BLaER1 treated with 17β-estradiol and CSF1 and Interleukin-3, amounts not matched to agents 10 nM and 100 nM (cell line): ENCODE results near the gene CDK6.

Experiments used
- H3K27ac ChIP-seq, 11 experiments: shearing (Covaris generic); formaldehyde crosslinking; 2 replicates each; pipeline ENCODE4 v1.8.1; 2022
- H3K27me3 ChIP-seq, 11 experiments: shearing (Covaris generic); formaldehyde crosslinking; 2 replicates each; pipeline ENCODE4 v1.8.1; 2022
- H3K36me3 ChIP-seq, 11 experiments: shearing (Covaris generic); formaldehyde crosslinking; 2 replicates each; pipeline ENCODE4 v1.8.1; 2022
- H3K4me1 ChIP-seq, 10 experiments: shearing (Covaris generic); formaldehyde crosslinking; 2 replicates each; pipeline ENCODE4 v1.8.1; 2022
- H3K4me2 ChIP-seq, 11 experiments: shearing (Covaris generic); formaldehyde crosslinking; 2 replicates each; pipeline ENCODE4 v1.8.1; 2022
- H3K4me3 ChIP-seq, 10 experiments: shearing (Covaris generic); formaldehyde crosslinking; 2 replicates each; pipeline ENCODE4 v1.8.1; 2022
- H3K9ac ChIP-seq, 11 experiments: shearing (Covaris generic); formaldehyde crosslinking; 2 replicates each; pipeline ENCODE4 v1.8.1; 2022
- H3K9me3 ChIP-seq, 11 experiments: shearing (Covaris generic); formaldehyde crosslinking; replicated peaks in 1 of 11; 2 replicates each; pipeline ENCODE4 v1.8.1; 2022
- H4K20me1 ChIP-seq, 11 experiments: shearing (Covaris generic); formaldehyde crosslinking; 2 replicates each; pipeline ENCODE4 v1.8.1; 2022
- Cebpa-rat ChIP-seq, 11 experiments: shearing (Covaris generic); IDR thresholded peaks; 2 replicates each; pipeline ENCODE4 v1.8.1; 2022

The CDK6 gene

DNA sequence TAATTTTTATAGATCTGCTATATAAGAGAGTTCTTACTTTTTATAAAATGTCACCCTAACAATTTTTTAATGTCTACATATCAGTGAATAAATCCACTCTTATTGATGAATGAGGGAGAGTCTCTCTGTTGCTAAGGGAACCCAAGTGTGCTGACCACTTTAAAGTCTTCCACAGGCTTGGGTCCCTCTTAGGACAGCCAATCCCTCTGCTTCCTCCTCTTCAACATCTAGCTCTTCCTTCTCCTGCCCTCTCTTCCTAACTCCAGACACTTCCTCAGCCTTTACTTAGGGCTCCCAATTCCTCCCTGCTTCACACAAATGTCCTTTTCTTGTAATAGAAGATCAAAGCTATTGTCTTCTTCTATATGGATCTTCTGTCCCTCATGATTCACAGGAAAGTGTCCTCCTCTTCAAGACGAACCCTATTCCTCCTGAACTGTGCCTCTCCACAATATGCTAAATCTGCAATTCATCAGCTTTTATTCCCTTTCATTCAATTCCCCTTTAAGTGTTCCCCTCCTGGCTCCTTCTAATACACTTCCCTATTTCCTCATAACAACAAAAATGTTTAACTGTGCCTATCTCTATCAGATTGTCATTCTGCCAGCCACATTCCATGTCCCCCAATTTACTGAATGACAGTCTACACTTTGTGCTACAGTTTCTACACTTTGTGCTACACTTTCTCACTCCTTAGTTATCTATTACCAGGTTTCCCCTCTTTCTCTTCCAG, 37.7 kb downstream of the CDK6 start:
- no peak overlapping the region for H3K4me3 ChIP-seq
- 0 out of 22 replicates have a peak, but pooled peaks cover 0 to 3% (median 0%) of the 10 kb centered on the region in 11 experiments for H3K36me3 ChIP-seq
- H3K27ac ChIP-seq = 0 out of 22 replicates have a peak overlapping the region, but pooled peaks of 1 of the 11 experiments have one; percentile 2
- H3K9ac ChIP-seq = no peak overlapping the region
- H3K9me3 ChIP-seq = no peaks in the 10 kb centered on the region
- no peaks in the 10 kb centered on the region for H3K27me3 ChIP-seq
- peaks cover 0 to 8% (median 0%) of the 10 kb centered on the region in 11 experiments; a peak in 1 of 22 replicates for H4K20me1 ChIP-seq
- H3K4me2 ChIP-seq = peak overlapping the region in 3 of 11 experiments; percentile 30 to 70 (median 60); a peak in 6 of 22 replicates
- no peak for TF ChIP-seq Cebpa-rat (IDR thresholded peaks at IDR 0.05)
- peaks cover 0 to 24% (median 0%) of the 10 kb centered on the region in 10 experiments; a peak in 6 of 20 replicates for H3K4me1 ChIP-seq

DNA sequence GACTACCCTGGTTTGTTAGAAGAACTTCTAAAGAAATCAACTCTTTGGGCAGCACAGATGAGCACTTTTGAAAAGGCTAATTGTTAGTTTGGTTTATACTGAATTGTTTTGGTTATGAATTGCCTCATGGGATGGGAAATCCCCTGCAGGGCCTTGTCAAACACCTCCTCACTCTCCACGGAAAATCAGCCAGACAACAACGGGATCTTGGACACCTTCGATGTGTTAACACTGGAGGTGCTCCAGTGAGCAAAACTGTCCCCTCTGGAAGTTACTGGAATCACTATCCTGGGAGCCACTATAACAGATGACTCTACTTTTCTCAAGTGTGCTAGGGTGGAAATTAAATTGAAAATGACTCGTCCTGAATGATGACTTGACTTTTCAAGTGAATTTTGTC, 38.7 kb downstream of the CDK6 start:
- no peak for TF ChIP-seq Cebpa-rat (IDR thresholded peaks at IDR 0.05)
- Histone ChIP-seq H3K4me2 (no peak overlapping the region; a peak in 1 of 22 replicates), H3K4me1 (peaks cover 0 to 24% (median 0%) of the 10 kb centered on the region in 10 experiments; a peak in 6 of 20 replicates)

DNA sequence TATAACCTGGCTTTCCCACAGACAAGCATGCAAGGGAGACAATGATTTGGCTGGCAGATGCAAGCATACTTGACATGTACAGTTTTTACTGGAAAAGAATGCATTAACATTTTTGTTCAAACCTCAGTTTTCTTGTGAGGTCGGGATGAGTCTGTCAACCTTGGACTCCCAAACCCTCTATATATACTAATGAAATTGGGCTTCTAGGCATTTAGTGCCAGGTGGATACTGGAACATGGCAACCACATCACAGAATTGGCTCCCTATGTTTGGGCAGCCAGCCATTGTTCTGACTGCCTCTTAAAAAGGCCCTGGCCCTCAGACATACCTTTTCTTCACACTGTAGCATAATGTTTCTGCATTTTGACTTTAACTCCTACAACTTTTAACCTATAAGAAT, 39.1 kb downstream of the CDK6 start:
- H3K27me3 ChIP-seq = no peaks in the 10 kb centered on the region
- no peak overlapping the region for H3K9ac ChIP-seq
- H3K4me1 ChIP-seq = peaks cover 0 to 24% (median 0%) of the 10 kb centered on the region in 10 experiments; a peak in 6 of 20 replicates
- no peak overlapping the region for H3K4me3 ChIP-seq
- no peaks in the 10 kb centered on the region for H3K9me3 ChIP-seq
- no peak overlapping the region for H3K4me2 ChIP-seq
- TF ChIP-seq Cebpa-rat (IDR thresholded peaks at IDR 0.05) = no peak
- H3K36me3 ChIP-seq = peaks cover 0 to 4% (median 0%) of the 10 kb centered on the region in 11 experiments; a peak in 1 of 22 replicates
- H4K20me1 ChIP-seq = peaks cover 0 to 8% (median 0%) of the 10 kb centered on the region in 11 experiments; a peak in 1 of 22 replicates
- no peak overlapping the region for H3K27ac ChIP-seq

More for the DNA sequence above, 38.7 kb downstream of the CDK6 start:
- H3K9me3 ChIP-seq = no peaks in the 10 kb centered on the region
- H3K4me3 ChIP-seq = no peak overlapping the region
- no peak overlapping the region for H3K9ac ChIP-seq
- H3K27me3 ChIP-seq = no peaks in the 10 kb centered on the region
- no peak overlapping the region for H3K27ac ChIP-seq
- peaks cover 0 to 8% (median 0%) of the 10 kb centered on the region in 11 experiments; a peak in 1 of 22 replicates for H4K20me1 ChIP-seq
- peaks cover 0 to under 1% (median 0%) of the 10 kb centered on the region in 11 experiments; a peak in 1 of 22 replicates for H3K36me3 ChIP-seq

DNA sequence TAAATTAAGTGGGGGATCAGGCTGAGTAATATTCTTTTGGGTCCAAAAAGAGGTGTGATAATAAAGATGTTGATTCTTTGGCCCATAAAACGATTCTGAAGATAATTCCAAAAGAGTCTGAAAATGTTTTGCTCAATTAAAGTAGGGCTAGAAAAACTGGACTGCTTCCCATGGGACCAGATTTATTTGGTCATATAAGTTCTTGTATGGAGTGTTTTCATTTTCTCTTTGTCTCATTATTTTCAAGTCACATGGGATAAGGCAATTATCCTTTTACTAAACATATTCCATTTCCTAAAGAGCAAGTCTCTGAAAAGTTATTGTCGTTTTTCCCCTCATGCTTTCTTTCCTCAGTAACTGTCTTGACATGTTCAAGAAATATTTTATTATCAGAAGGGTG, 41.5 kb downstream of the CDK6 start:
- H3K9ac ChIP-seq = no peak overlapping the region
- no peak overlapping the region for H3K4me3 ChIP-seq
- H3K9me3 ChIP-seq = peaks cover 0 to 14% (median 0%) of the 10 kb centered on the region in 11 experiments; a peak in 5 of 22 replicates
- H4K20me1 ChIP-seq = peaks cover 0 to 8% (median 0%) of the 10 kb centered on the region in 11 experiments; a peak in 1 of 22 replicates
- peaks cover 0 to 36% (median 0%) of the 10 kb centered on the region in 10 experiments; a peak in 6 of 20 replicates for H3K4me1 ChIP-seq
- peaks cover 0 to 17% (median 0%) of the 10 kb centered on the region in 11 experiments; a peak in 3 of 22 replicates for H3K36me3 ChIP-seq
- H3K27ac ChIP-seq = no peak overlapping the region
- TF ChIP-seq Cebpa-rat (IDR thresholded peaks at IDR 0.05) = no peak
- no peaks in the 10 kb centered on the region for H3K27me3 ChIP-seq
- H3K4me2 ChIP-seq = no peak overlapping the region

DNA sequence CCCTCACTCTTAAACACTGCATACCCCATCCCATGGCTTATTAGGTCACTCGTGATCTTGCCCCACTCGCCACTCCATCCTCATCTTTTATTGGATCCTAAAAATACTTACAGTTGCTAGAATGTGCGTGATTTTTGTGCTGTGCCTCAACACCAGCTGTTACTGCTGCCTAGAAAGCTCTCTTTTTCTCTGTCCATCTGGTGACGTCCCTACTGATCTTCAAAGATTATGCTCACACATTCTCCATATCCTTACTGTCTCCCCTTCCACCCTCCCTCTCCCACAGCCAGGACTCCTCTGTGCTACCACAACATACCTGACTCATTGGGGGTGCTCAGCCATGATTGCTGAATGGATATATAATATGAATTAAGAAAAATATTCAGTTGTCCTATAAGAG, 42.0 kb downstream of the CDK6 start:
- Histone ChIP-seq H3K27ac (no peak overlapping the region), H3K27me3 (no peaks in the 10 kb centered on the region), H3K9ac (no peak overlapping the region), H3K36me3 (peaks cover 0 to 17% (median 0%) of the 10 kb centered on the region in 11 experiments; a peak in 3 of 22 replicates), H3K9me3 (peaks cover 0 to 14% (median 0%) of the 10 kb centered on the region in 11 experiments; a peak in 6 of 22 replicates), H4K20me1 (peaks cover 0 to 8% (median 0%) of the 10 kb centered on the region in 11 experiments; a peak in 1 of 22 replicates), H3K4me3 (no peak overlapping the region), H3K4me1 (peaks cover 0 to 33% (median 0%) of the 10 kb centered on the region in 10 experiments; a peak in 6 of 20 replicates), H3K4me2 (no peak overlapping the region)
- no peak for TF ChIP-seq Cebpa-rat (IDR thresholded peaks at IDR 0.05)

DNA sequence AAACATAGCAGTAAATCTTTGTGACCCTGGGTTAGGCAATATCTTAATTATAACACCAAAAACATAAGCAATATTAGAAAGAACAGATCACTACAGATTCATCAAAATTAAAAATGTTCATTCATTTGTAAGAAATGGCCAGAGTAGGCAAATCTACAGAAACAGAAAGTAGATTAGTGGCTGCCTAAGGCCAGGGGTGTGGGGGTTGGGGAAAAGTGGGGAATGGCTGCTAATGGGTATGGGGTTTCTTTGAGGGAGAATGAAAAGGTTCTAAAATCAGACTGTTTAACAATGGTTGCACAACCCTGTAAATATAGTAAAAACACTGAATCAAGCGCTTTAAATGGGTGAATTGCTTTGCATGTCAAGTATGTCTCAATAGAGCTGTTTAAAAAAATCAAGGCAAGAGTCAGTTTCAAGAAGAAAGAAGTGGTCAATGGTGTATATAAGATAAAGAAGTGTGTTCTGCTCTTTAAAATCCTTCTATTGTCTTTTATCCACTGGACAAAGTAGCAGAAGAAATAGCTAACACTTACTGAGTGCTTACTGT, 42.6 kb downstream of the CDK6 start:
- H3K27ac ChIP-seq = no peak overlapping the region
- H3K4me2 ChIP-seq = no peak overlapping the region
- TF ChIP-seq Cebpa-rat (IDR thresholded peaks at IDR 0.05) = no peak
- H3K27me3 ChIP-seq = no peaks in the 10 kb centered on the region
- H4K20me1 ChIP-seq = peaks cover 0 to 8% (median 0%) of the 10 kb centered on the region in 11 experiments; a peak in 1 of 22 replicates
- H3K4me1 ChIP-seq = peaks cover 0 to 26% (median 0%) of the 10 kb centered on the region in 10 experiments; a peak in 6 of 20 replicates
- peaks cover 0 to 19% (median 3%) of the 10 kb centered on the region in 11 experiments; a peak in 8 of 22 replicates for H3K36me3 ChIP-seq
- H3K9ac ChIP-seq = no peak overlapping the region
- H3K9me3 ChIP-seq = peaks cover 4 to 18% (median 6%) of the 10 kb centered on the region in 11 experiments
- H3K4me3 ChIP-seq = no peak overlapping the region

- Histone ChIP-seq H3K27me3 (no peaks in the 10 kb centered on the region), H3K4me3 (no peak overlapping the region), H3K27ac (no peak overlapping the region), H3K9ac (no peak overlapping the region), H3K36me3 (peaks cover 0 to 22% (median 6%) of the 10 kb centered on the region in 11 experiments; a peak in 8 of 22 replicates), H3K4me2 (peak overlapping the region in 3 of 11 experiments; percentile 3 to 50 (median 23); a peak in 3 of 22 replicates), H3K4me1 (peaks cover 0 to 12% (median 0%) of the 10 kb centered on the region in 10 experiments; a peak in 5 of 20 replicates), H4K20me1 (no peaks in the 10 kb centered on the region), H3K9me3 (peaks cover 8 to 23% (median 12%) of the 10 kb centered on the region in 11 experiments)
- no peak for TF ChIP-seq Cebpa-rat (IDR thresholded peaks at IDR 0.05)
Observed at GRCh38 chr7:92790992-92791391, 45.4 kb downstream of the CDK6 start.

- Histone ChIP-seq H4K20me1 (no peaks in the 10 kb centered on the region), H3K36me3 (peaks cover 0 to 30% (median 6%) of the 10 kb centered on the region in 11 experiments; a peak in 8 of 22 replicates), H3K9me3 (peaks cover 8 to 23% (median 12%) of the 10 kb centered on the region in 11 experiments), H3K27ac (no peak overlapping the region), H3K27me3 (no peaks in the 10 kb centered on the region), H3K4me1 (peaks cover 0 to 12% (median 0%) of the 10 kb centered on the region in 10 experiments; a peak in 5 of 20 replicates), H3K4me2 (no peak overlapping the region), H3K9ac (no peak overlapping the region), H3K4me3 (no peak overlapping the region)
- TF ChIP-seq Cebpa-rat (IDR thresholded peaks at IDR 0.05) = no peak
Observed at GRCh38 chr7:92788559-92789183, 47.7 kb downstream of the CDK6 start.
